Measurements from ENCODE around the gene CFI. TPM values are rescaled to one million over a fixed set of nuclear protein-coding genes. Genes with fewer than 3 reads are reported as not detected.
A peak's percentile ranks its signal among the peaks of the same experiment; 100 is the strongest.

Gene CFI
- total and polyA plus RNA-seq, 2 of the 8 experiments (the other 6 are each of a cell fraction or from before 2014, with no cell fraction given): not detected

DNA sequence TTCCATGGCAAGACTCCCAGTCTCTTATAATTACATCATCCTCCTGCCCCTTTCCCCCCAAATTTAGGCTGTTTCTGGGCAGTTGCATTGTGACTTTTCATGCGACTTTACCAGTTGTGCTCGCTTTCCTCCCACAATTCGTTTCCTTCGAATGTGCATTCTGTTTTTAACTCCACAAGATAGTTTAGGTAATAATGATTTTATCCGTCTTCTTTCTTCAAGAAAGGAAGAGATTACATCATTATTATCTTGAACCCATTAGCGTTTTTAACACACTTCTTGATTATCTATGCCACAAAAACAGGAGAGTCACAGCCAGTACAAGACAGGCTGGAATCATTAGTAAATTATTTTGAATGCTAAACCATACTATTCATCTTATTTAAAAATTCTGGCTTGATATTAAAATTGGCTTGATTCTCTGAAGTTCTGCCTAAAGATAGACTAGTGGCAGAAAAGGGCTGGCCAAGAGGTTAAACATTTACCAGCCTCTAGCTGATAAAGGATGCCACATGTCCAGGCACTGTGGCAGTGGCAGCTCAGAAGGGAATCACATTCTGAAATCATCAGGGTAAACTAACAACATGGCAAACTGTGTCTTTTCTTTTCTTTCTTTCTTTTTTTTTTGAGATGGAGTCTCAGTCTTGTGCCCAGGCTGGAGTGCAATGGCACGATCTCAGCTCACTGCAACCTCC lies 52.3 kb downstream of the CFI start:
- Histone ChIP-seq H3K36me3 (ENCODE audit: control insufficient read depth in 2 of 4, insufficient read depth in 4 of 4, low read length in 3 of 4) (no peaks in the 10 kb centered on the region), H2BK15ac (ENCODE audit: low read length) (no peak overlapping the region), H3K4me1 (replicated peaks in 1 of 4; ENCODE audit: control insufficient read depth in 3 of 4, insufficient read depth in 4 of 4, low read length in 3 of 4) (no peaks in the 10 kb centered on the region), H4K8ac (ENCODE audit: extremely low read depth, insufficient read depth, low read length) (no peak overlapping the region), H2BK120ac (replicated peaks; ENCODE audit: low read depth, low read length) (no peak overlapping the region), H2BK20ac (ENCODE audit: low read length) (no peak overlapping the region), H3K9ac (replicated peaks in 1 of 4; ENCODE audit: extremely low read depth in 1 of 4, low read depth in 3 of 4, low read length in 3 of 4) (no peak overlapping the region), H4K91ac (replicated peaks; ENCODE audit: insufficient read length, low read length) (no peak overlapping the region), H3K9me3 (ENCODE audit: insufficient read depth in 2 of 2, low read depth in 1 of 2, low read length in 1 of 2) (no peaks in the 10 kb centered on the region), H2BK5ac (ENCODE audit: low read depth, low read length) (no peak overlapping the region), H3K23ac (ENCODE audit: insufficient read length) (no peak overlapping the region), H3K23me2 (ENCODE audit: low read depth, low read length) (no peaks in the 10 kb centered on the region), H2BK12ac (ENCODE audit: low read depth, low read length) (no peak overlapping the region), H3K56ac (replicated peaks; ENCODE audit: insufficient read length, low read depth, low read length) (no peak overlapping the region), H2AFZ (ENCODE audit: low read length) (0 out of 2 replicates have a peak overlapping the region, but pooled peaks have one; percentile 52), H3K27ac (ENCODE audit: low read depth, low read length) (no peak overlapping the region), H4K5ac (ENCODE audit: insufficient read length, low read depth, low read length) (no peak overlapping the region), H3K4me3 (ENCODE audit: extremely low read depth in 1 of 4, insufficient read depth in 2 of 4, low read depth in 3 of 4, low read length in 4 of 4) (no peak overlapping the region), H3K14ac (ENCODE audit: insufficient read length) (no peak overlapping the region), H3K4ac (replicated peaks; ENCODE audit: insufficient read length, low read depth, low read length) (no peak overlapping the region), H3K4me2 (ENCODE audit: insufficient read depth in 1 of 2, low read depth in 2 of 2, low read length in 2 of 2) (no peak overlapping the region), H3K18ac (ENCODE audit: extremely low read depth, low read length) (no peak overlapping the region), H3K79me1 (ENCODE audit: low read depth, low read length) (no peaks in the 10 kb centered on the region), H4K20me1 (replicated peaks in 1 of 2; ENCODE audit: control insufficient read depth in 1 of 2, insufficient read depth in 2 of 2, low read length in 2 of 2) (no peaks in the 10 kb centered on the region), H2AK5ac (ENCODE audit: low read depth, low read length) (no peak overlapping the region), H3K79me2 (ENCODE audit: control insufficient read depth in 1 of 2, insufficient read depth in 2 of 2, low read length in 2 of 2) (no peaks in the 10 kb centered on the region), H3K27me3 (replicated peaks in 1 of 4; ENCODE audit: control insufficient read depth in 3 of 4, extremely low read depth in 1 of 4, insufficient read depth in 3 of 4, low read length in 3 of 4) (no peaks in the 10 kb centered on the region)
- no peak for FAIRE-seq
- POLR2A ChIA-PET (ENCODE audit: partially characterized antibody): no interaction called here
- TF ChIP-seq TEAD4 (IDR thresholded peaks at IDR 0.05; ENCODE audit: low read depth, low read length) (no peak), HDAC6 (IDR thresholded peaks at IDR 0.05; ENCODE audit: low read depth, low read length) (no peak), GABPA (IDR thresholded peaks at IDR 0.05; ENCODE audit: borderline replicate concordance, insufficient read depth, low read length) (no peak), CTBP2 (IDR thresholded peaks at IDR 0.05; ENCODE audit: borderline replicate concordance, insufficient read depth, insufficient read length, low read length) (no peak), TAF7 (optimal IDR thresholded peaks at IDR 0.05; ENCODE audit: borderline replicate concordance, low read depth, low read length) (no peak), POLR2AphosphoS5 (IDR thresholded peaks at IDR 0.05; ENCODE audit: low read depth, low read length) (no peak), CBX8 (IDR thresholded peaks at IDR 0.05; ENCODE audit: borderline replicate concordance, low read depth, low read length) (no peak)
- WGBS, 2 experiments (ENCODE audit: extremely low coverage in 1 of 2, insufficient coverage in 1 of 2, insufficient read length in 1 of 2, insufficient replicate concordance in 2 of 2, low coverage in 1 of 2, low lambda C conversion rate in 2 of 2, missing lambda C conversion rate in 1 of 2): 71% methylated on average over 6 of the region's 7 CpGs; no CpG with 5 or more reads in 1 of the 2 experiments
- no peak for DNase-seq (ENCODE audit: low read depth in 1 of 2, low spot score in 2 of 2)
- CTCF ChIA-PET (ENCODE audit: partially characterized antibody): no interaction called here

Data from H1 (cell line).